K562 (cell line): Measurements from ENCODE around the gene GLP2R.

Experiments used
- BCLAF1 ChIP-seq, 2 experiments: fragments of 450-650 bp in 1 of 2; IDR thresholded peaks; 2 replicates each; pipeline ENCODE4 v1.6.1; 2011 to 2017; ENCODE audit warnings: low read depth in 2 of 2, antibody characterized with exemption in 1 of 2, borderline replicate concordance in 1 of 2, low read length in 1 of 2, mild to moderate bottlenecking in 1 of 2, mixed read lengths in 1 of 2; ENCODE audit not compliant: control insufficient read depth in 1 of 2
- CREB3 ChIP-seq: fragments of 450-650 bp; conservative IDR thresholded peaks from 2 replicates; pipeline ENCODE4 v1.6.1; 2016; ENCODE audit warnings: missing genetic modification characterization, low read depth, mild to moderate bottlenecking, missing compliant biosample characterization, moderate library complexity
- CTCF ChIP-seq, 3 experiments: IDR thresholded peaks in 2 of 3; conservative IDR thresholded peaks in 1 of 3; 2 replicates each; pipeline ENCODE4 v1.5.1; 2011 to 2012; ENCODE audit warnings: low read length in 3 of 3, mild to moderate bottlenecking in 3 of 3, control low read depth in 2 of 3, improper control_type of control experiment in 1 of 3, inconsistent platforms in 1 of 3, low read depth in 1 of 3, mixed read lengths in 1 of 3, moderate library complexity in 1 of 3; ENCODE audit not compliant: insufficient read depth in 2 of 3
- FOS ChIP-seq: IDR thresholded peaks from 3 replicates; pipeline ENCODE4 v1.6.1; 2011; ENCODE audit not compliant: insufficient read length; ENCODE audit errors: extremely low read depth
- FOXP1 ChIP-seq: sonication (generic); formaldehyde crosslinking; IDR thresholded peaks from 2 replicates; pipeline ENCODE4 v1.8.0; 2022; ENCODE audit warnings: mild to moderate bottlenecking, missing genetic modification reagents
- GATA2 ChIP-seq: sonication (generic); formaldehyde crosslinking; IDR thresholded peaks from 2 replicates; pipeline ENCODE4 v1.4.0; 2020; ENCODE audit warnings: mild to moderate bottlenecking, missing genetic modification reagents
- POLR2A ChIP-seq: fragments of 450-650 bp; conservative IDR thresholded peaks from 2 replicates; pipeline ENCODE4 v1.6.1; 2016
- ZFP36 ChIP-seq: fragments of 150-350 bp; IDR thresholded peaks from 2 replicates; pipeline ENCODE4 v1.6.1; 2018; ENCODE audit warnings: low read length, low read depth; ENCODE audit not compliant: partially characterized antibody
- ZNF75A ChIP-seq: fragments of 450-650 bp; formaldehyde crosslinking; IDR thresholded peaks from 2 replicates; pipeline ENCODE4 v1.4.0; 2020; ENCODE audit warnings: mild to moderate bottlenecking
- ZNF780A ChIP-seq: fragments of 250-450 bp; sonication (Bioruptor Pico); IDR thresholded peaks from 2 replicates; pipeline ENCODE4 v1.5.0; 2021; ENCODE audit warnings: mild to moderate bottlenecking

- TF ChIP-seq FOXP1 (CRISPR knock-in tag), result no peak
- no peak for TF ChIP-seq GATA2 (CRISPR knock-in tag)
- TF ChIP-seq ZNF75A (CRISPR knock-in tag), result no peak
- no peak for TF ChIP-seq ZNF780A (CRISPR knock-in tag)
- TF ChIP-seq CTCF (IDR thresholded peaks at IDR 0.05 in 2 of 3, conservative IDR thresholded peaks at IDR 0.05 in 1 of 3; ENCODE audit: insufficient read depth in 2 of 3, low read depth in 1 of 3, low read length in 3 of 3), result no peak
- TF ChIP-seq ZFP36, result no peak
- TF ChIP-seq POLR2A, result no peak
- no peak for TF ChIP-seq BCLAF1 (IDR thresholded peaks at IDR 0.05; ENCODE audit: borderline replicate concordance in 1 of 2, control insufficient read depth in 1 of 2, low read depth in 2 of 2, low read length in 1 of 2)
- TF ChIP-seq CREB3 (tag), result no peak
- no peak for TF ChIP-seq FOS
Observed at GRCh38 chr17:9845306-9845705, 19.6 kb downstream of the GLP2R start.
